HEK293 (cell line): ENCODE measurements around the gene TRIM50.

Experiments
- HOXA7 ChIP-seq: sonication (generic); formaldehyde crosslinking; IDR thresholded peaks from 2 replicates; pipeline ENCODE4 v1.8.1; 2022; ENCODE audit warnings: missing genetic modification reagents, borderline replicate concordance
- MYNN ChIP-seq: fragments of 450-650 bp; formaldehyde crosslinking; IDR thresholded peaks from 2 replicates; pipeline ENCODE4 v1.5.1; 2016; ENCODE audit warnings: missing biosample characterization, missing genetic modification characterization, borderline replicate concordance
- REST ChIP-seq: fragments of 450-650 bp; formaldehyde crosslinking; IDR thresholded peaks from 2 replicates; pipeline ENCODE4 v1.5.1; 2016; ENCODE audit warnings: missing biosample characterization, missing genetic modification characterization
- ZBTB49 ChIP-seq: fragments of 450-650 bp; formaldehyde crosslinking; IDR thresholded peaks from 2 replicates; pipeline ENCODE4 v1.5.1; 2016; ENCODE audit warnings: missing biosample characterization, missing genetic modification characterization, low read depth
- ZNF175 ChIP-seq: fragments of 450-650 bp; formaldehyde crosslinking; IDR thresholded peaks from 2 replicates; pipeline ENCODE4 v1.5.1; 2016; ENCODE audit warnings: missing biosample characterization, missing genetic modification characterization
- ZNF274 ChIP-seq, 2 experiments: fragments of 200-500 bp in 1 of 2; fragments of 450-650 bp in 1 of 2; sonication (Bioruptor generic) in 1 of 2; formaldehyde crosslinking in 1 of 2; IDR thresholded peaks; 2 replicates each; pipeline versions ENCODE4 v1.5.1 to v1.6.1; 2014 to 2016; ENCODE audit warnings: borderline replicate concordance in 1 of 2, inconsistent platforms in 1 of 2, low read length in 1 of 2, missing biosample characterization in 1 of 2, missing genetic modification characterization in 1 of 2
- ZNF560 ChIP-seq: fragments of 450-650 bp; formaldehyde crosslinking; IDR thresholded peaks from 2 replicates; pipeline ENCODE4 v1.5.1; 2017; ENCODE audit warnings: missing biosample characterization, missing genetic modification characterization, borderline replicate concordance
- ZNF600 ChIP-seq: fragments of 450-650 bp; formaldehyde crosslinking; IDR thresholded peaks from 2 replicates; pipeline ENCODE4 v1.5.1; 2016; ENCODE audit warnings: missing biosample characterization, missing genetic modification characterization
- ZNF624 ChIP-seq: fragments of 450-650 bp; formaldehyde crosslinking; IDR thresholded peaks from 2 replicates; pipeline ENCODE4 v1.5.1; 2017; ENCODE audit warnings: missing biosample characterization, missing genetic modification characterization
- ZNF677 ChIP-seq: fragments of 450-650 bp; IDR thresholded peaks from 2 replicates; pipeline ENCODE4 v1.5.0; 2018; ENCODE audit warnings: missing biosample characterization, mild to moderate bottlenecking, missing genetic modification characterization, moderate library complexity
- TF ChIP-seq, protein P1 (sequence below): fragments of 450-650 bp; formaldehyde crosslinking; IDR thresholded peaks from 2 replicates; pipeline ENCODE4 v1.5.1; 2016; ENCODE audit warnings: missing biosample characterization, missing genetic modification characterization

- TF ChIP-seq, protein P1, sequence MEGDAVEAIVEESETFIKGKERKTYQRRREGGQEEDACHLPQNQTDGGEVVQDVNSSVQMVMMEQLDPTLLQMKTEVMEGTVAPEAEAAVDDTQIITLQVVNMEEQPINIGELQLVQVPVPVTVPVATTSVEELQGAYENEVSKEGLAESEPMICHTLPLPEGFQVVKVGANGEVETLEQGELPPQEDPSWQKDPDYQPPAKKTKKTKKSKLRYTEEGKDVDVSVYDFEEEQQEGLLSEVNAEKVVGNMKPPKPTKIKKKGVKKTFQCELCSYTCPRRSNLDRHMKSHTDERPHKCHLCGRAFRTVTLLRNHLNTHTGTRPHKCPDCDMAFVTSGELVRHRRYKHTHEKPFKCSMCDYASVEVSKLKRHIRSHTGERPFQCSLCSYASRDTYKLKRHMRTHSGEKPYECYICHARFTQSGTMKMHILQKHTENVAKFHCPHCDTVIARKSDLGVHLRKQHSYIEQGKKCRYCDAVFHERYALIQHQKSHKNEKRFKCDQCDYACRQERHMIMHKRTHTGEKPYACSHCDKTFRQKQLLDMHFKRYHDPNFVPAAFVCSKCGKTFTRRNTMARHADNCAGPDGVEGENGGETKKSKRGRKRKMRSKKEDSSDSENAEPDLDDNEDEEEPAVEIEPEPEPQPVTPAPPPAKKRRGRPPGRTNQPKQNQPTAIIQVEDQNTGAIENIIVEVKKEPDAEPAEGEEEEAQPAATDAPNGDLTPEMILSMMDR: no peak
- TF ChIP-seq ZBTB49 (tag by site-specific recombination): no peak
- TF ChIP-seq ZNF600 (tag by site-specific recombination): no peak
- TF ChIP-seq ZNF677 (tag by site-specific recombination): no peak
- TF ChIP-seq MYNN: no peak
- no peak for TF ChIP-seq ZNF274 (IDR thresholded peaks at IDR 0.05; ENCODE audit: low read length)
- TF ChIP-seq ZNF274 (tag by site-specific recombination; IDR thresholded peaks at IDR 0.05; ENCODE audit: borderline replicate concordance): no peak
- no peak for TF ChIP-seq ZNF624
- TF ChIP-seq HOXA7: no peak
- no peak for TF ChIP-seq ZNF175 (tag by site-specific recombination)
- TF ChIP-seq ZNF560 (tag by site-specific recombination): no peak
- no peak for TF ChIP-seq REST (tag by site-specific recombination)
These were observed 11.4 kb downstream of the TRIM50 start for GRCh38 chr7:73316521-73316920.
